ENCODE measurements around the gene GPR68.

DNA sequence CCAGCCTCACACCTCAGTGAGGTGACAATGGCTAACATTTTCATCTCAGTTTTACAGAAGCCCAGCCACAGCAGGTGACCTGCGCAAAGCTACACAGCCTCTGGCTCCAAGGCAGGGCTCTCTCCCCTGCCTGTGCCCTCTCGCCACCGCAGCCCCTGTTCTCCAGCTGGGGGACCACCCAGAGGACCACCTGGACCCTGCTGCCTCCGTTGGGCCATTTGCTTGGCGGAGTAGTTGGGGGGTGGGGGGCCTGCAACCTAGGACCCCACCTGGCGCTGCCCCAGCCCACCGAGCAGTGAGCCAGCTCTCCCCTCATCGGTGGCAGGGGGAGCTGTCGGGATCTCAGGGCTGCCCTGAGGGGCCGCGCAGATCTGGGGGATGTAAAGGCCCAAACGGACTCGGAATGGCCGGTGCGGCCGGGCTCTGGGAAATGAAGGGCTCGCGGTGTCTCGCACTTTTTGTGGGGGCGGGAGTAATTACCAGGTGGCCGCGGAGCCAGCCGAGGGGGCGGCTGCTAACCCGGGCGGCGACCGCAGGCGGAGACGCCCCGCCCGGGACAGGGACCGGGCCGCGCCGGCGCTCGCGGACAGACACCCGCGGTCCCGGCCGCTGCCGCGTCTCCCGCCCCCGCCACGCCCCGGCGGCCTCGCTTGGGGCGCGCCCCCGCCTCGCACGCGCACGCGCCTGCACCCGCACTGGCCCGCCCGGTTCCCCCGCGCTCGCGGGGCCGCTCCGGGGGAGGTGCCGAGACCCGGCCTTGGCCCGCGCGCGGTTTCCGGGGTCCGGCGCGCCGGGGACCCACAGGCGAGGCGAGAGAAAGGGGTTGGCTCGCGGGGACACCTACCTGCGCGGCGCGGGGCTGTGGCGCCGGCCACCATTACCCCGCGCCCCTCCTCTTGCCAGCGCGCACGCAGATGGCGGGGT lies 8.6 kb upstream of the GPR68 start:
- TF ChIP-seq, protein P1, sequence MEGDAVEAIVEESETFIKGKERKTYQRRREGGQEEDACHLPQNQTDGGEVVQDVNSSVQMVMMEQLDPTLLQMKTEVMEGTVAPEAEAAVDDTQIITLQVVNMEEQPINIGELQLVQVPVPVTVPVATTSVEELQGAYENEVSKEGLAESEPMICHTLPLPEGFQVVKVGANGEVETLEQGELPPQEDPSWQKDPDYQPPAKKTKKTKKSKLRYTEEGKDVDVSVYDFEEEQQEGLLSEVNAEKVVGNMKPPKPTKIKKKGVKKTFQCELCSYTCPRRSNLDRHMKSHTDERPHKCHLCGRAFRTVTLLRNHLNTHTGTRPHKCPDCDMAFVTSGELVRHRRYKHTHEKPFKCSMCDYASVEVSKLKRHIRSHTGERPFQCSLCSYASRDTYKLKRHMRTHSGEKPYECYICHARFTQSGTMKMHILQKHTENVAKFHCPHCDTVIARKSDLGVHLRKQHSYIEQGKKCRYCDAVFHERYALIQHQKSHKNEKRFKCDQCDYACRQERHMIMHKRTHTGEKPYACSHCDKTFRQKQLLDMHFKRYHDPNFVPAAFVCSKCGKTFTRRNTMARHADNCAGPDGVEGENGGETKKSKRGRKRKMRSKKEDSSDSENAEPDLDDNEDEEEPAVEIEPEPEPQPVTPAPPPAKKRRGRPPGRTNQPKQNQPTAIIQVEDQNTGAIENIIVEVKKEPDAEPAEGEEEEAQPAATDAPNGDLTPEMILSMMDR (IDR thresholded peaks at IDR 0.05) = no peak
- no peak for TF ChIP-seq POLR2A (IDR thresholded peaks at IDR 0.05)
